Activated CD8-positive, alpha-beta memory T cell treated with anti-CD3 and anti-CD28 coated beads for 48 hours (primary cell): ENCODE data around the gene AK5.
"Not testable (repeated sequence)": the region's sequence is repeated elsewhere in the genome, so short reads cannot be mapped to it uniquely, and the experiment has no call there.

ENCODE experiments used
- DNase-seq, 3 experiments: peaks; one replicate each; pipeline ENCODE4 v3.0.0-alpha.2; 2020; ENCODE audit warnings: low read depth in 2 of 3, low spot score in 2 of 3

The AK5 gene

GRCh38 chr1:77287535-77287934 is 5.7 kb downstream of the AK5 start:
- DNase-seq: no peak

DNA sequence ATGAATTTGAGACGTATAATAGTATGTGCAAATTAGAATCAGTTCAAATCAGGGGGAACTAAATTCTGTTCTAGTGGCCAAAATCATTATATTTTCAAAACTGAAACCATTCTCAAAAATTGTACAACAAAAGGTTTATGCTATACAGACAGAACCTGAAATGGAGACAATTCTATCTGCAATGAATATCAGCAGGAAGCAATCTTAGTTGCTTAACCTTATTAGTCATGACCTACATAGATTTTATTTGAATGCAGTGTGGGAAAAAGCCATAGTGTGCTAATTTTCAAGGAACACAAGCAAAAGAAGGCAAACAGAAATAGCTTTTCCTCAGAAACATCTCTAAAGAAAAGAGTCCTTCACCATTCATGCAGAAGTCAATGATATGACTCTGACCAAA is 6.5 kb downstream of the AK5 start:
- DNase-seq: no peak

DNA sequence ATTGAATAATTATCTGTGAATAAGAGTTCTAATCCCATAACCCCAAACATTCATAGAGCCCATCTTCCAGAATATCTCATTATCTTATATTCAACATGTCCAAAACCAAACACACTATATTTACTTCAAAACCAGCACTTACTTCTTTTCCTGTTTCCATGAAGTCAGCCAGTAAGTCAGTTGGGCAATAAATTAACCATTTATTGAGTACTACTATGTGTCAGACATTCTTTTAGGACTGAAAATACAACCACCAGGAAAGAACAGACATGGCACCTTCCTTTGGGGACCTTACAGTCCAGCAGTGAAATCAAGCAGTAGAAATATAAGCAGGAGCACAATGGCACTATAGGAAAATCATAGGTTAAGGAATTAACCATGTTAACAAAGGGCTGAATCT is 8.8 kb downstream of the AK5 start:
- DNase-seq: no peak

DNA sequence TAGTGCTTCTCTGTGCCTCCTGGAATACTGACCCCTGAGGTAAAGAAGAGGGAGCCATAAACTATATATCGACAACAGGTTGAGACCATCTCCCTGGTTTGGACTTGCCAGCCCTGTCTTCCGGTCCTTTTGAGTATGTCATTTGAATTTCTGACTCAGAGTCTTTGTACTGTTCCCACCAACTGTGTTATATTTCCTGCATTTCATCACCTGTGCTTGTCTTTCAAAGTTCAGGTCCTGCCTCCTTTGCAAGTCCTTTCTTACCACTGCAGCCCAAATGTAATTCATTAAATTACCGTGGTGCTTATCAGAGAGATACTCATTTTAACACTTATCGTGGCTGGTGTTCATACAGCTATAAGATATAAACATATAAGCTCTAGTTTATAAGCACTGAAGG is 10.7 kb downstream of the AK5 start:
- DNase-seq: no peak

GRCh38 chr1:77300566-77300965 is 18.7 kb downstream of the AK5 start:
- no peak for DNase-seq

- DNase-seq: no peak
Measured at GRCh38 chr1:77303387-77303786, 21.6 kb downstream of the AK5 start.

DNA sequence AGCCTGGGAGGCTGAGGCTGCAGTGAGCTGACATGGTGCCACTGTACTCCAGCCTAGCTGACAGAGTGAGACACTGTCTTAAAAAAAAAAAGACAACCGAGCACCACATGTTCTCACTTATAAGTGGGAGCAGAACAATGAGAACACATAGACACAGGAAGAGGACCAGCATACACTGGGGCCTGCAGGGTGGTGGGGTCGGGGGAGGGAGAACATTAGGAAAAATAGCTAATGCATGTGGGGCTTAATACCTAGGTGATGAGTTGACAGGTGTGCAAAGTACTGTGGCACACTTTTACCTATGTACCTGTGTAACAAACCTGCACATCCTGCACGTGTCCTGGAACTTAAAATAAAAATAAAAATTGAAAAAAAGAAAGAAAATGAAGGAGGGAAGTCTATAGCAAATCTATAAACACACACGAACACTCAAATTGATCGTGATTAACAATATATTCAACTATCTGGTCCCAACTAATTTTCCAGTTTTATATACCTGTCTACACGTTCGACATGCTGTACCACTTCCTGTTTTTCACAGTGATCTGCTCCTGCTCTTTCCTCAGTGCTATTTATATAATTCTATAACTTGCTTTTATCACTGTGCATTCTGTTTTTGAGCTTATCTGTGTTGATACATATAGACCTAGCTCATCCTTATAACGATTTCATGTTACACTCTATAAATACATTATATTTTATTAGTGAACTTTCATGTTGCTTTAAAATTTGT is 27.2 kb downstream of the AK5 start:
- no peak for DNase-seq

DNA sequence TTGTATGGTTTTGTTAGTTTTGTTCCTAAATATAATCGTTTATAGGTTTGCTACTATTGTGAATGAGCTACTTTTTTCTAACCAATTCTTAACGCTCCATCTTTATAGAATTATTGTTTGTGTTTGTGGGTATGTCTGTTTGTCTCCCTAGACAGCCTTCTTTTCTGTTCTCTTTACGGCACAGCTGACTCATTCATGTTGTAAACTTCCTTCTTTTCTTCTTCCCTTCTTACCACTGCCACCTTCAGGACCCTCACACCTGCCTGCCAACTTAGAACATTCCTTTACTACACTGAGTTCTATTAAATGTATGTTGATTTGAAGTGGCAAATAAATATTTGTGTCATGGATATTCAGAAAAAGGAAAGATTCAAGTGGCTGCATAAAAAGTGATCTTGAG is 29.1 kb downstream of the AK5 start:
- no peak for DNase-seq

GRCh38 chr1:77312364-77312763 is 30.5 kb downstream of the AK5 start:
- DNase-seq: not testable (repeated sequence)

- no peak for DNase-seq
Measured at GRCh38 chr1:77313491-77313890, 31.7 kb downstream of the AK5 start.

GRCh38 chr1:77316006-77316405 is 34.2 kb downstream of the AK5 start:
- no peak for DNase-seq

DNA sequence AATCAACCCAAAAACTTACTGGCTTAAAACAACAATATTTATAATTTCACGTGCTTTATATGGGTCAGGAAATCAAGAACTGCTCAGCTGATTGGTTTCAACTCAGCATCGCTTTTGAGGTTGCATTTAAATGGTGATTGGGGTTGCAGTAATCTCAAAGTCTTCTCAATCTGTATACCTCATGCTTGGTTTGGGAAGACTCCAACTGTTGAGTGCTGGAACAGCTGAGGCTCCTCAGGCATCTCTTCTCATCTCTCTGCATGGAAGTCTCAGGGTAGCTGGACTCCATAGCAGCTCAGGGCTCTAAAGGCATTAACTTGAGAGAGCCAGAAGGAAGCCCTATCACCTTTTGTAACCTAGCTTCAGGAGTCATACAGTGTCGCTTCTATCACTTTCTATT is 35.1 kb downstream of the AK5 start:
- no peak for DNase-seq

- DNase-seq: no peak
Measured at GRCh38 chr1:77319036-77319705, 37.4 kb downstream of the AK5 start.

- no peak for DNase-seq
Measured at GRCh38 chr1:77322061-77322900, 40.5 kb downstream of the AK5 start.

DNA sequence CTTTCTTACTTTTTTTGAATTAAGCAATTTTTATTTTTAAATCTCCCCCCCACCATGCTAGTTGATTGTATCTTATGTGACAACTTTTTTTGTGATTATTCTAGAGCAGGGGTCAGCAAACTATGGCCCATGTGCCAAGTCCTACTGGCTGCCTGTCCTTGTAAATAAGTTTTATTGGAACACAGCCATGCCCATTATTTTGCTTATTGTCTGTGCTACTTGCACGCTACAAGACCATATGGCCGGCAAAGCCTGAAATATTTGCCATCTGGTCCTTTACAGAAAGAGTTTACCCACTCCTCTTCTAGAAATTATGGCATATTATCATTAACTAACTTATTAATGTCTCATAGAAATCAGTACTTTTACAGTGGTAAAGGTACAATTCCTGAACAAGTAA is 51.7 kb downstream of the AK5 start:
- no peak for DNase-seq

DNA sequence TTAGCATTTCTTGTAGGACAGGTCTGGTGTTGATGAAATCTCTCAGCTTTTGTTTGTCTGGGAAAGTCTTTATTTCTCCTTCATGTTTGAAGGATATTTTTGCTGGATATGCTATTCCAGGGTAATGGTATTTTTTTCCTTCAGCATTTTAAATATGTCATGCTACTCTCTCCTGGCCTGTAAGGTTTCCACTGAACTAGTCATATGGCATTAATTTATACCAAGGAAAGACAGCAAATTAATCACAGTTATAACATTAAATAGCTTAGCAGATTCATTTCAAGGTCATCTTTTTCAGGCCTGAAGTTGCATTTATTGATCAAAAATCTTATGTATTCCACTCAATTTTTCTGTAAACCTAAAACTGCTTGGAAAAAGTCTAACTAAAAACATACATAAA is 54.9 kb downstream of the AK5 start:
- DNase-seq: no peak

DNA sequence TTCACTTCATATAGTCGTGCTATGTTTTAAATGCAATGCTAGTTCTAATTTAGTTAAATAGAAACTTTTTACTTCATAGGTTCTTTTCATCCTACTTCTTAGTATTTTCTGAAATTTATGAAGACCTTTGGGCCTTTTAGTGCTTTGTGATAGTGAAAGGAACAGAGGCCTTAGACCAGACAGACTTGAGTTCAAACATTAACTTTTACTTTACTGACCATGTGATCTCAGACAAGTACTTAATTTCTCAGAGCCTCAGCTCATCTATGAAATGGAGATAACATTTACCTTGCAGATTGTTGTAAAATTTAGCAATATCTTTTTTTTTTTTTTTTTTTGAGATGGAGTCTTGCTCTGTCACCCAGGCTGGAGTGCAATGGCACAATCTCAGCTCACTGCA is 57.5 kb downstream of the AK5 start:
- no peak for DNase-seq

DNA sequence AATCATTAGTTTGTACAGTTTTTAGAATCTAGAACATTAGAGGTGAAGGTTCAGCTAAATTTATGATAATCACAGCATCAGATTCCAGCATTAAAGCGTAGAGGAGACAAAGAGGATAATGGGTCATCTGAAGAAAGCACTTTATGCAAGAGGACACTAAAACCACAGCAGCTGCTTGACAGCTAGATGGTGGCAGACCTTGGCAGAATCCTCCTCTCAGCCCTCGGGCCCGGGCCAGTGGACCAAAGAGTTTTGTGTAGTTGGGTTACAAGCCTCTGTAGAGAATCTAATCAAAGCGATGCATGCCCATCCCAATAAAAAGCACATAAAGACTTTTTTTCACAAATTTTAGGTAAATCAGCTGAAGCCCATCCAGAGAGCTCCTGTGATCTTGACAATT is 59.4 kb downstream of the AK5 start:
- DNase-seq: no peak

- no peak for DNase-seq
Measured at GRCh38 chr1:77342745-77343144, 60.9 kb downstream of the AK5 start.

DNA sequence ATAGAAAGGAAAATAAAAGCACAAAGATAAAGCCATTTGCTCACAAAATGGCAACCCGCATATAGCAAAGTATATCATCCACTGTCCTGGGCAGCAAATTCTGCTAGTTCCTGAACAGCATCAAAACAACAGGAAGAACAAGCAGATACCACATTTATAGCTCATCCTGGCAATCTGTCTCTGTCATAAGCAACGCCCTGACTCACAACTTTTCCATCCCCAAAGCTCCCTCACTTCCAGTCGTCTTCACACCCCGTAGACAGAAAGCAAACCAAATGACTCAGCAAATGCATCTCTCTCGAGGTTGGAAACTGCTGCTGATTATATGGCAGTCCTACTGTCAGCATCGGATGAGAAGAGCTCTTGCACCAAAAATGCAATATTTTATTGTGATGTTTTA is 65.8 kb downstream of the AK5 start:
- DNase-seq: no peak

DNA sequence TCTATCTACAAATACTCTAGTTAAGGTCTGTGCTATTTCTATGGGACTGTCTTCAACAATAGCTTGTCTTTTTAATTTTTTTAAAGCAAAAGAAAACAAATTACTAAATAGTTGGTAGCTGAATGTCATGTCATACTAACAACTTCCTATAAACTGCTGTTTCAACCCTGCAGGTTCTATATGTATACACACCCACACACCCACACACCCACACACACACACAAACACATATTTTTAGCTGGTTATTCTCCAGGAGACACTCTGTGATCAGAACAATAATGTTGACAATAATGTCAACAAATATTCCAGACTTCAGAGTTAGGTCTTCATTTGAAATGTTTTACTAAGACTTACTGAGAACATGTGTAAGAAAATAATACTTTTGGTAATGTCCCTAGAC is 66.7 kb downstream of the AK5 start:
- no peak for DNase-seq

DNA sequence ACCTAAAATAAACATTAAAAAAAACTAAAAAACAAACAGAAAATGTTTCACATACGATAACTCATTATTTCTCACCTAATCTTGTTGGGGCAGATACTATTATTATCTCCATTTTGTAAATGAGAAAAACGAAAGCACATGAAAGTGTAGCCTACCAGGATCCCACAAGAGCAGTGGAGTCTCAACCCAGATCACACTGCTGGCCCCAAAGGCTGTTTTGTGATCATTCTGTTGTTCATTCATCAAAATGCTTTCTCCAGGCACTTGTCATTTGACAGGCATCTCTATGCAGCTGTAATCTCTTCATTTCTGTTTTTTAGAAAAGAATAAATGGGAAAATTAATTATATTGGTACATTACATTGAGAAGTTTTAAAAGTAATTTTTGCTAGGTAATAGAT is 67.5 kb downstream of the AK5 start:
- DNase-seq: no peak
